ENCODE data around the gene FADS6. TPM values are rescaled to one million over a fixed set of nuclear protein-coding genes. Genes with fewer than 3 reads are reported as not detected.

Gene FADS6
- total RNA-seq, 1 experiment from 2014 or later: not detected

DNA sequence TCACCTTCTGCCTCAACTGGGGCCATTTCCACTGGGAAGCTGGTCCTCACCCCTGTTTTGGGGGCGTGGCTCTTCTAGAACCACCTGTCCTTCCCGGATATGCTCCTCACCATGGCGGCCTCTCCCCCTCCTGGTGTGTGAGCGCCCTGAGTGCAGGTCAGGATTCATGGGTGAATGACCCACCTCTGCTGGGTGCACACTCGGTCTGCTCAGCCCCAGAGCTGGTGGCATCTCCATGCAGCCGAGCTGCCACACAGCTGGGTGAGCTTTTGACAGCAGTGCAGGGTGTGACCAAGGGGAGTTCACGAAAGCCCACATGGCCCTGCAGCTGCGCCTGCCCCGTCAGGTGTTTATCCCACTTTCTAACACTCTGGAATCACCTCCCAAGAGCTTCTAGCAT, 61.0 kb downstream of the FADS6 start:
- no peak for DNase-seq (ENCODE audit: low spot score)

DNA sequence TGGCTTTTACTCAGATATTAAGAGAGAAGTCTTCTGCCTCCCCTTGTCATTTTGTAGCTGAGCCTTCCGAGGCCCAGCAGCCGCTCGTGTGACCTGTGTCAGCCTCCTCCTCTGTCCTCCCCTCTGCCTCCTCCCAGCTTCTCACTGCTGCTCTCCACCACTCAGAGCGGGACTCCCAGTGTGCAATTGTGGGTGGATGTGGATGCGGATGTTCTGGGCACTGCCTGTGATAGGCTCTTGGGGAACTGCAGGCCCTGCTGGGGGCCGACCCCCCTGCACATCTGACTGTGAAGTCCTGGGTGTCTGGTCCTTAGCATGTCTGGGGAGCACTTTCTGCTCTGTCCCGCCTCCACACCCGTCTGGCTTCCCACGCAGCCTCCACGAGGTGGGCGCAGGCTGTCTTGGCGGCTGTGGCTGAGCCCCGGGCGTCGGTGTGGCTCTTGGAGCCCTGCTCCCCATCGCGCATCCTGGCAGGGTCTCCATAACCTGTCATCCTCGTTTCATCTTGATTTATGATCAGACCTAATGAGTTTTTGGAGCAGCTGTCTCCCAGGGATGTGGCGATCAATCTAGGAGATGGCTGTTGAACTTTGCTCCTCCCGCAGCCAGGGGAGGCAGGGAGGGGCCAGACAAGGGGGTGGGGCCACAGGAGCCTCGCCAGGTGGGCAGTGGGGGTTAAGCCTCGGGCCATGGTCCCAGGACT, 61.8 kb downstream of the FADS6 start:
- no peak for DNase-seq (ENCODE audit: low spot score)

DNA sequence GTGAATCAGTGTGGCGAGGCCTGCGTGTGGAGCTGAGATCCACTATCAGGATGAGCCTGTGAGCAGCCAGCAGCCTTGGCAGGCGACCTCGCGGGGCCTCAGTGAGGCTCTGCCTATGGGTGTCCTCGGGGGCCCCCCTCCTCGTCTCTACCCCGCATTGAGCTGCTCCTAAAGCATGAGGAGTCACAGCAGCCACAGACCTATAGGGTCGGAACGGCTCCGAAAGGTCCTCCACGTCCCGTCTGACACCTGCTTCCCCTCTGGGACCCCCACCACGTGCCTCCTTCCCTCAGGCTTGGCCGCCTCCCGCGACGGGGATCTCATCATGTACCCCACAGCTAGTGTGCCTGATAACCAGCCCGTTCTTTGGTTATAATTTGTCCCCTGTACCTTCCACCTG, 62.6 kb downstream of the FADS6 start:
- DNase-seq (ENCODE audit: low spot score): no peak

DNA sequence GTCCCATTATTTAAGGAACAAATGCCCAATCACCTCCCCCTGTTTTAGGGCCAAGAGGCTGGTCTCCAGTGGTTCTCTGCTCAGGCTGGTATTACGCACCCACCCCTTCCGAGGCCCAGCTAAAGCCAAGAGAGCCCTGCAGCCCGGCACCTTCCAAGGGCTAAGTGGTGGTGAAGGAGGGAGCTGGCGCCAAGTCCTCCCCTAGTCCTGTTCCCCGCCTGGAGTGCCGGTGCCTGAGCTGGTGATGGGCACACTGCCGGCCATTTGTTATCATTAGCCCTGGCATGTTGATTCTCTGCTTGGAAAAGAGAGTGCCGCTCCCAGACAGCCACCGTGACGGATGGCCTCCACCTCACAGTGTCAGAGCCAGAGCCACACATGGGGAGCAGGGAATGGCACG, 65.6 kb downstream of the FADS6 start:
- no peak for DNase-seq (ENCODE audit: low spot score)

Other genes starting within 250 kb of the FADS6 start
- gene CD300LF, start 180.7 kb downstream of the FADS6 start, total RNA-seq (2014; rRNA removed; shearing (Covaris generic)): not detected in 2 replicates
- not detected in 2 replicates for gene RAB37, start 156.4 kb downstream of the FADS6 start, total RNA-seq (2014; rRNA removed; shearing (Covaris generic))
- gene NHERF1, start 145.0 kb downstream of the FADS6 start, total RNA-seq (2014; rRNA removed; shearing (Covaris generic)): 28.2 and 34.0 TPM in 2 replicates
- gene NAT9, start 117.3 kb downstream of the FADS6 start, total RNA-seq (2014; rRNA removed; shearing (Covaris generic)): 25.3 and 35.8 TPM in 2 replicates
- gene GRIN2C, start 33.7 kb downstream of the FADS6 start, total RNA-seq (2014; rRNA removed; shearing (Covaris generic)): 0.12 TPM in 1 of 2 replicates, not detected in the other
- 22.1 and 30.0 TPM in 2 replicates for gene FDXR, start 20.6 kb downstream of the FADS6 start, total RNA-seq (2014; rRNA removed; shearing (Covaris generic))
- gene USH1G, start 29.6 kb upstream of the FADS6 start, total RNA-seq (2014; rRNA removed; shearing (Covaris generic)): 0.54 TPM in 1 of 2 replicates, not detected in the other
- gene OTOP2, start 30.6 kb upstream of the FADS6 start, total RNA-seq (2014; rRNA removed; shearing (Covaris generic)): not detected in 2 replicates
- gene OTOP3, start 42.3 kb upstream of the FADS6 start, total RNA-seq (2014; rRNA removed; shearing (Covaris generic)): not detected in 2 replicates
- gene HID1, start 79.1 kb upstream of the FADS6 start, total RNA-seq (2014; rRNA removed; shearing (Covaris generic)): 0.15 TPM in 1 of 2 replicates, not detected in the other
- gene CDR2L, start 94.0 kb upstream of the FADS6 start, total RNA-seq (2014; rRNA removed; shearing (Covaris generic)): 3.3 and 5.8 TPM in 2 replicates
- gene MRPL58, start 119.0 kb upstream of the FADS6 start, total RNA-seq (2014; rRNA removed; shearing (Covaris generic)): 89.4 and 107 TPM in 2 replicates
- gene ATP5PD, start 153.3 kb upstream of the FADS6 start, total RNA-seq (2014; rRNA removed; shearing (Covaris generic)): 595 and 655 TPM in 2 replicates
- 14.3 and 16.5 TPM in 2 replicates for gene KCTD2, start 153.6 kb upstream of the FADS6 start, total RNA-seq (2014; rRNA removed; shearing (Covaris generic))
- not detected in 2 replicates for gene SLC16A5, start 194.3 kb upstream of the FADS6 start, total RNA-seq (2014; rRNA removed; shearing (Covaris generic))
- gene ARMC7, start 216.3 kb upstream of the FADS6 start, total RNA-seq (2014; rRNA removed; shearing (Covaris generic)): 4.0 and 5.2 TPM in 2 replicates
- gene NT5C, start 238.1 kb upstream of the FADS6 start, total RNA-seq (2014; rRNA removed; shearing (Covaris generic)): 122 and 134 TPM in 2 replicates

All from H4 (cell line).